NCI-H2107 (cell line): ENCODE results near the gene OSBPL10.

Source experiments
- DNase-seq: peaks from one replicate; lab custom pipeline; 2025; lab: John Stamatoyannopoulos, UW

The OSBPL10 gene

DNA sequence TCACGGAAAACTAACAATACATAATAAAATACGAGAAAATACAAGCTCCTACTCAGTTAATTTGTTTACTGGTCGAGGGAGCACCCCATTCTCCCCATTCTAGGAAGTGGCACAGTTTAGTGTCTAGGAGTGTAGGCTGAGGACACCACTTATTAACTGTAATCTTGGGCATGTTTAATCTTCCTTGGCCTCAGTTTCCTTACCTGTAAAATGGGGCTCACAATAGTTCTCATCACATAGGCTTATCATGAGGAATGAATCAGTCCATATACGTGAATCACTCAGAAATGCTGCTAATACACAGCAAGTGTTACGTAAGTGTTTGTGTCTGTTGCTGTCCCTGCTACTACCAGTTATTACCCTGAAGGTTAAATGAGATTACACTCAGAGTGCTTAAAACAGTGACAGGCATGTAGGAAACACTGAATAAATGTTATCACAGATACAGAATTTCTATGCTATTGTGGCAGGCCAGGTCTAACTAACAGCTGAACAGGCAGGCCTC is 210.2 kb downstream of the OSBPL10 start:
- no peak for DNase-seq

- no peak for DNase-seq
Observed at GRCh38 chr3:31768479-31769125, 212.5 kb downstream of the OSBPL10 start.

DNA sequence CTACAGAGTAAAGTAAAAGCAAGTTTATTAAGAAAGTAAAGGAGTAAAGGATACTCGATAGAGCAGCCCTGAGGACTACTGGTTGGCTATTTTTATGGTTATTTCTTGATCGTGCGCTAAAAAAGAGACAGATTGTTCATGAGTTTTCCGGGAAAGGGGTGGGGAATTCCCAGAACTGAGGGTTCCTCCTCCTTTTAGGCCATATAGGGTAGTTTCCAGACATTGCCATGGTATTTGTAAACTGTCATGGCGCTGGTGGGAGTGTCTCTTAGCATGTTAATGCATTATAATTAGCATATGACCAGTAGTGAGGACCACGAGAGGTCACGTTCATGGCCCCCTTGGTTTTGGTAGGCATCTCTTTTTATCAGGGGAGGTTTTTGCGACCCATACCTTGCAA is 213.1 kb downstream of the OSBPL10 start:
- DNase-seq: no peak

- no peak for DNase-seq
Observed at GRCh38 chr3:31766669-31767068, 214.4 kb downstream of the OSBPL10 start.

DNA sequence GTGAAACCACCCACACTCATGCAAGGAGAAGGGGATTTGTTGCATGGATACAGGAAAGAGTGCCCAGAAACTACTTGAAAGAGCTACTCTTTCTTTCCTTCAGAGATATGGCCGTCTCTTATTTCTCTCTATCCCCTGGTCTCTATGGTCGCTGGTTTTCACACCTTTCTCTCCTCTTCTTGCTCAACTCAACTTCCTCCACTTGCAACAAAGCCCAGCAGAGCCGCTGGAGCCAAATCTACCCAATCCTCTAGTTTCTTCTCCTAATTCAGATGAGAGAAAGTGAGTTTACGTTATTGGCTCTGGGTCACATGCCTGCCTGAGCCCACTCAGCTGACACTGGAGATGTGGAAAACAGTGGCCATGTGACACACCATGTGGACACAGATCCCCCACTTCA is 215.2 kb downstream of the OSBPL10 start:
- DNase-seq: no peak

DNA sequence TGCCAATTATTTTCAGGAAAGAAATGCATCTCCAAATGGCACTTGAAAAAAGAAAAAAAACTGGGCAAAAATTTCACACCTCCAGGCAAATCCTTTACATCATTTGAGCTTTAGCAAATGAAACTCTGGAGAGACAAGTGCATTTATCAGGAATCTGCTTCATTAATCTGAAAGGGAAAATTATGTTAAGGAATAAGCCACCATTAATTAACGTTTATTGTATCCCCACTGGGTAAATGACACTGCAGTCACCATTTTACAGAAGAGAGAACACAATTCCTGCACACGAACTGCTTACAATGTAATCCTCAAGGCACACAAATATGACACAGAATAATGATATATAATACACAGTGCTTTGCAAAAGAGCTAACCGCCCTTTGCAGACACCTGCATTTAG is 217.3 kb downstream of the OSBPL10 start:
- no peak for DNase-seq

DNA sequence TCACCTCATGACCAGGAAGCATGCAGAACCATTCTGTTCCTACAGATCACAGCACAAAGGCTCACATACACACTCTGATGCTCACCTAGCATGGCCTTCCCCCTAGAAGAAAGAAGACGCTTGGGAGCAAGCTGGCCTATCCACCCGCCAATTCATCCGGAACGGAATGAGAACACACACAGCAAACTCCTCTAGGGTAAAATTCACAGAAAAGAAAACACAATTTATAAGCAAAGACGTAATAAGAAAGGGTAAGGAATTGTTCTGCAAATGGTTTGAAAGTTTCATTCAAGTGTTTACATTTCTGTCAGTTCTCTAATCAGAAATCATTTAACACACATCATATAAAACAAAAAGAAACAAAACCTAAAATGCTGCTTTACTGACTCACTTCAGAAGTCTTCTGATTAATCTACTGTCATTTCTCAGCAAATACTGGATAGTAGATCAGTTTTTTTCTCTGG is 218.1 kb downstream of the OSBPL10 start:
- DNase-seq: no peak

DNA sequence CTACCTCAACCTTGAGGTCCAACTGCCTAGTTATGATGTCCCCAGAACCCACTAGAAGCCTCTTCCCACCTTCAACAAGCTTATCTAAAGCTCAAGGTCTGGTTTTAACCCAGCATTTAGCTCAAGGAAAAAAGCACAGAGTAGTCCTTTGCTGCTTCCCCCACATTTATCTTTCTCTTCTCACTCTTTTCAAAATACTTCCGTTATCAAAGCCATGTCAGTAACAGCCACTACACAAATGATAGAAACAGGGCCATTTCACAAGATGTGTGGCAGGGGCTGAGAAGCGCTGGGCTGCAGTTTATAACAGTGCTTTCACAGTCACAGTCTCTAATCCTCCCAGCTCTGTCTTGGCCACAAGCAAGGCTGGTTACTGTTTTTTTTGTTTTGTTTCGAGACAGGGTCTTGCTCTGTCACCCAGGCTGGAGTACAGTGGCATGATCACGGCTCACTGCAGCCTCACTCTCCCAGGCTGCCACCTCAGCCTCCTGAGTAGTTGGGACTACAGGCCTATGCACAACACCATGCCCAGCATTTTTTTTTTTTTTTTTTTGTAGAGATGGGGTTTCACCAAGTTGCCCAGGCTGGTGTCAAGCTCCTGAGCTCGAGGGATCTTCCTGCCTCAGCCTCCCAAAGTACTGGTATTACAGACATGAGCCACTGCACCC is 218.8 kb downstream of the OSBPL10 start:
- DNase-seq: no peak

GRCh38 chr3:31760654-31761053 is 220.4 kb downstream of the OSBPL10 start:
- no peak for DNase-seq

DNA sequence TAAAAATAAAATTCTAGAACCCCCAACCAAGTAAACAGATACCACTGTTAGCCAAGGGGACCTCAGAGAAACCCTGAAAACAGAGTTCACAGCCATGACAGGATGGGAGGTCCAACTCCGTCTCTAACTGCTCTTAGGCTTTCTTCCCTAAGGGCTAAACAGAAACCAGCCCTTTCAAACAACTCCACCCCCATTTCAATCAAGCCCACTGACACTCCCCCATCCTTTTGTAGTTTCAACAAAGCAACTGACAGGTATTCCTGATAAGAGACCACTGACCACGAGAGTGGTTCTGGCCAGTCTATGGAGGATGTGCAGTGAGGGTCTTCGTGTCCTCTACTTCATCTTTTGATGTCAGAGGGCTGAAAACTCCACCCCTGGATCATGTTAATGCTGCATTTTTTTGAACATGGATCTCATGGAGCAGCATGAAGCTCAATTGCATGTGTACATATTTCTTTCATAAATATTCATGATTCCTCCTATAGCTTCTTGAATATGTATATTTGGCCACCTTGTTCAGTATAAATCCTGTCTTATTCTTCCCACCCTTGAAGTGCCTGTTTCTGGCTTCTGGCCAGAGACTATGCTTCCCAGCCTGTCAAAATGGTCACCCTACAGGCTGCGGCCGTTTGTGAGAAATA is 222.6 kb downstream of the OSBPL10 start:
- no peak for DNase-seq

DNA sequence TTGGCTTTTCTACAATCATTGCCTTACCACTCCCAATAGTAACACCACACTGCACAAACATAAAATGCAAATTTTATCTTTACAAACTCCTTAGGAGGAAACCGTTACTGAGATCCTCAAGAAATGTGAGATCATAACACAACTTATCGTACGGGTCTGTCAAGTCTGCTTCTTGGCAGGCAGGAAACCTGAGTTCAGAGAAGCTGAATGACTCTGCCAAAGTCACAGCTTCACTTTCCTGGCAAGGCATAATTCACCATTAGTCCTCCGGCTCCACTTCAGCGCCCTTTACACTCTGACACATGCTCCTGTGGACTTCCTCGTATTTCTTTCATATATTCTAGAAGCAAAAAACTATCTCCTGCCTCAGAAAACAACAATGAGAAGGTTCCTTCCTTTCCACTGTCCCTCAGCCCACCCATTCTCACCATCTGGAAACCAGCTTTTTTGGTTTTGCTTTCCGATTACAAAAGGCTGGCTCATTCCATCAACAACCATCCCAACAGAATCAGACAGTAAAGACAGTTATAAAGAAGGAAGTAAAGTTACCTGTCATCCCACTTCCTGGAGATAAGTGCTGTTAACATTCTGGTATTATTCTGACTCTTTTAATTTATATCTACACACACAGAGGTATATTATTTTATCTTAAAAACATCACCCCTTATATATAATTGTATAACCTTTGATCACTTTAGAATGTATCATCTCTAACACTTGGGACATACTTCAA is 225.0 kb downstream of the OSBPL10 start:
- no peak for DNase-seq

DNA sequence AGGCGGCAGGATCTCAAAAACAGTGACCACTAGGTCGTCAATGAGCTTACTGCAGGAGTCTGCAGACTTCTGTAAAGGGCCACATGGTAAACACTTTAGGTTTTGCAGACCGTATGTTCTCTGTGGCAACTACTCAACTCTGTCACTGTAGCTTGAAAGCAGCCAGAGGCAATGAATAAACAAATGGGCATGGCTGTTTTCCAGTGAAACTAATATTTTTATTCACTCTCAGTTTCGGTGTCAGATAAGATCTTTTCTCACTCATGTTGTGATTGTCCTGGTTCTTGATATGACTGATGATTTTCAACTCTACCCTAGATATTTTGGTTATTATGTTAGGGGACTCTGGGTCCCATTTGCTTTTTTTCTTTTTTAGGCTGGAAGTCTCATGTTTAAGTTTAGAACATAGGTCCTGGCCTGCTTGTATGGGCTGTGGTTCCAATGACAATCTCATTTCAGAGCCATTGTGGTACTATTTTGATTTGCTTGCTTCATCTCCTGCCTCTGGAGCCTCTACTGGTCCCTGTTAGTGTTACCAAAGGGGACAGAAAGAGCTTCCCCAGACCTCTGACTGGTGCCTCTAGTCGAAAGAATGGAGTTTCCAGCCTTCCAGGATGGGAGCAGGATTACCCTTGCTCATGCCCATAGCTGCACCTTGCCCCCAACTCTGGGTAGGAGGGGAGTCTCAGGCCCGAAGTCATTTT is 226.3 kb downstream of the OSBPL10 start:
- no peak for DNase-seq

DNA sequence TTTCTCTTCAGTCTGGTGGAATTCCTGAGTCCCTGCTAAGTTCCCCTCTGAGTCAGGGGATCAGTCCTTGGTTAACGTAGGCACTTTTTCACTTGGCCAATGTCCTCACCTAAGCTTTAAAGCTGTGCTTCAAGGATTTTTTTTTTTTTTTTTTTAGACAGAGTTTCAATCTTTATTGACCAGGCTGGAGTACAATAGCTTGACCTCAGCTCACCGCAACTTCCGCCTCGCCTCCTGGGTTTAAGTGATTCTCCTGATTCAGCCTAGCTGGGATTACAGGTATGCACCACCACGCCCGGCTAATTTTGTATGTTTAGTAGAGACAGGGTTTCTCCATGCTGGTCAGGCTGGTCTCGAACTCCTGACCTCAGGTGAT is 228.0 kb downstream of the OSBPL10 start:
- DNase-seq: no peak

DNA sequence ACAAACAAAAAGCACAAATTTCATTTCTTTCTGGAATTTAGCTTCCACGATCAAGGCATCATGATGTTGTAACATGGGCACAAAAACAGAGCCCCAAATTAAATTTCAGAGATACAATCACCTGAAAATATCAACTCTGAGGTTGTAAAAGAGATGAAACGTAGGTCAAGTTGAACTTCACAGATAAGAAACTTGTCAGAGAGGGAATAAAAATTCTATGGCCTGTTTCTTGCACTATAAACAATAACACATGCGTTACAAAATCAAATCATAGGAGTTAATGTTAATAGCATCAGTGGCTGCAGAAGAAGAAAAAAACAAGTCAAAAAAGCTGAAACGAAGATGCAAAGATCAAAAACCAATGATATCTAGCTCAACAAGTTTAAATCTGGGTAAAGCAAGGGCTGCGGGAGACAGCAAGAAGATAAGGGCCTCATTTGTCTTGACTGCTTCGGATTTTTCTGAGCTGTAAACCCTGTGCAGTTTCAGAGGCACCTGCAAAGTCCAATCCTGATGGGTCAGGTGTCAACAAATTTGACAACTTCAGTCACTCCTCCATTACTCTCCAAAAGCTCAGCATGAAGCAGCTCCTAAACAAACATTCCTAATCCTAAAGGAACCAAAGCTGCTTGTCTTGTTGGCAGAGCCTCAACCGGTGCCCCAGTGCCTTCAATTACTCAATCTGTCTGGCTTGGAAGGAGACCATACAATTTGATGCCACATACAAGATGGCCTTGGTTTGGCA is 228.6 kb downstream of the OSBPL10 start:
- DNase-seq: no peak

DNA sequence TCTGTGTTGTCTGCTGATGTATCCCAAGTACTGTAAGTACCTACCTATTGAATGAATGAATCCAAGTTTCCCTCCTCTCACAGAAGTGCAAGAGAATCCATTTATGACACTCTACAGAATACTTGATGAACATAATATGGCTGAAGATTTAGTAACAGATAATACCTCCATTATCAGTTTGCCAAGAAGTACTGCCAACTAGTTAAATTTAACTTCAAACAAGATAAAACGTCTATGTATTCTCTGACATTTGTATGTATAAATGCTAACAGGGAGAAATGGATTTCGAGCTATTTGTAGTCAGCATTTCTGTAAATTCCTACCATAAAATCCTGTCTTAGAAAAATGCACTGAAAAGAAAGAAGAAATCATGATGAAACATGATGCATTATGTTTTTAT is 230.7 kb downstream of the OSBPL10 start:
- no peak for DNase-seq

GRCh38 chr3:31748933-31749295 is 232.1 kb downstream of the OSBPL10 start:
- DNase-seq: no peak

GRCh38 chr3:31748281-31748932 is 232.7 kb downstream of the OSBPL10 start:
- no peak for DNase-seq

GRCh38 chr3:31747785-31748184 is 233.3 kb downstream of the OSBPL10 start:
- DNase-seq: no peak

DNA sequence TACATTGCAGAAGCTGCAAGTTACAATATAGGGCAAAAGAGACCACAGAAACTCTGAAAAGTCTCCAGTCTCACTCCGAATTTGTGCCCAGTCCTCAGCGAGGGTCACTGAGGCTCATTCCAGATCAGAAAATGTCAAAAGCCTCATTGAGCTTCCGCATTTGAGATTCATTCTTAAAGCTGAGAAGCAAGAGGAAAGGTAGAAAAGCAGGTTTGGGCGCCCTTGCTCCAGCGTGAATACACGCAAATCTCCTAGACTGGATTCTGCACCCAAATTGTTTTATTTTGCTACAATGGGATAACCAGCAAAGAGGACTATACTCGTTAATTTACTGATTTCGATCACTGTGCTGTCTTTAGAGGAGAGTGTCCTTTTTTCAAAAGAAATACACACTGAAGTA is 236.1 kb downstream of the OSBPL10 start:
- DNase-seq: no peak

DNA sequence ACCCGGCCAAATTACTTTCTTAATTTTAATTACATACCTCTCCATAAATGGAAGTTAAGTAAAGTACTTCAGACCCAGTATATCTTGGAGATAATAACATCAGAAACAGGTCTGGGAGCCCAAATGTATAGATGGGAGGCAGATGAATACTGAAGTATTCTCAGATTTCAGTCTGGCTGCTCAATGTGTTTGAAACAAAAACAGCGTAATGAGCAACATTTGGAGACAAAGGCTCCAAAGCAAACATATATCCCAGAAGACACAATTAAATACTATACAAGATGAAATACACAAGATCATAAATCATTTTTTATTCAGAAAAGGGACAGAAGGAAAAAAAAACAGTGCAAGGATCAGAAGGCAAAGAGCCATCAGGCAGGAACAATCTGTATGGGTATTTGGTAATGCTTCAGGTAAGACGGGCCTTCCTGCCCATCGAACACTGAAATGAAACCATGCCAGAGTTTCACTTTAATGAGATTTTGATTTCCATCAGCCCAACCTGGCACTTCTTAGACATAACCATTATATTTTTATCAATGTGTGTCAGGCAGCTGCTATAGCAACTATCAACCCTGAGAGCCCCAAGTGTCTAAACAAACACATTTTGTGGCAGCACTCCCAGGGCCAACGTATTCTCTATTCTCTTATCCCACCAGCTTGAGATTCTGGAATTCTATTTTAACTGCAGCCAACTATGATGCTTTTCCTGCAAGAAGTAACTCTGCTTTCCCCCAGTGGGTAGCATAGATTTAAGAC is 237.6 kb downstream of the OSBPL10 start:
- no peak for DNase-seq
